HG02610 (cell line): ENCODE data around the gene SLC25A20.
A peak's percentile ranks its signal among the peaks of the same experiment; 100 is the strongest.

Source experiments
- ATAC-seq: cut with Tn5 transposase; IDR thresholded peaks from one replicate; pipeline ENCODE4 v1.9.1; 2021; ENCODE audit warnings: mild to moderate bottlenecking, moderate library complexity; ENCODE audit not compliant: unreplicated experiment

Gene SLC25A20

GRCh38 chr3:48899273-48899672 lies 591 bp upstream of the SLC25A20 start:
- ATAC-seq, result no peak

- ATAC-seq, result peak; percentile 6
Observed at GRCh38 chr3:48897460-48898376, 964 bp downstream of the SLC25A20 start.

DNA sequence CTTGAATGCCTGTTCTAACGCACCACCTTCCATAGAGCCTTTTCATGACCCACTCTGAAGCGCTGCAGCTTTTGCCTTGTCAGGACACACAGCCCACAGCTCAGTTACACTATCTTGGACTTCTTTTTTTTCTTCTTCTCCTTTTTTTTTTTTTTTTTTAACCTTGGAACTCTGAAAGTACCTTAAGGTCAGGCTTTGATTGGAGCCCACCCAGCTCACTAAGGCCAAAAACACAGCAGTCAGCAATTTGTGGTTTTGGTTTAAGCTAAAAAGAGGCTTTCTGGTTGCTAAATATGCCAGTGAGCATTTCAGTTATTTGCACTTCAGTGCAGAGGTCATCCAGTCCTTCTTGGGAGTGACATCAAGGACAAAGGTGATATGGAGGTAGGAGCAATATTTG lies 1.7 kb downstream of the SLC25A20 start:
- no peak for ATAC-seq

DNA sequence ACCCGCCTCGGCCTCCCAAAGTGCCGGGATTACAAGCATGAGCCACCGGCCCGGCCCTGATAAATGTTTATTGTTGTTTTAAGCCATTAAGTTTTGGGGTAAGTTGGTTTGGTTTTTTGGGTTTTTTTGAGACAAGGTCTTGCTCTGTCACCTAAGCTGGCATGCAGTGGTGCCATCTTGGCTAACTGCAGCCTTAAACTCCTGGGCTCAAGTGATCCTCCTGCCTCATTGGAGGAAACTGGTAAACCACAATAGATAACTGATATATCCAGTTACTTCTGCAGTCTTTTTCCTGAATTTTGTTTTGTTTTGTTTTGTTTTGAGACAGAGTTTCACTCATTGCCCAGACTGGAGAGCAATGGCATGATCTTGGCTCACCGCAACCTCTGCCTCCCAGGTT lies 4.2 kb downstream of the SLC25A20 start:
- no peak for ATAC-seq

- ATAC-seq, result no peak
Observed at GRCh38 chr3:48891606-48892005, 7.1 kb downstream of the SLC25A20 start.

DNA sequence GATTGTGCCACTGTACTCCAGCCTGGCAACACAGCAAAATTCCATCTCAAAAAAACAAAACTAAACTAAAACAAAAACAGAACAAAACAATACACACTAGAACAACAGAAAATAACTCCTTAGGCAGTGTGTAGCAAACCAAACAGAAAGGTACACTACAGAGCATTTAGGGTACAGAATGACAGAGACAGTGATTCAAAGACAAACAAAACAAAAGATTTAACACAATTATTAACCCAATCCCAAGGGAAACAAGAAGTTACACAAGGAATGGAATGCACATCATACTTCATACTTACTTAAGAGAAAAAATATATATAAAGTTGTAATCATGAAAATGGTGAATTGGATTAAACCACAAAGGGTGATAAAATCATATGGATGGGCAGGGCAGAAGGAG lies 12.9 kb downstream of the SLC25A20 start:
- ATAC-seq, result no peak

GRCh38 chr3:48881652-48882114 lies 17.0 kb downstream of the SLC25A20 start:
- ATAC-seq, result no peak

DNA sequence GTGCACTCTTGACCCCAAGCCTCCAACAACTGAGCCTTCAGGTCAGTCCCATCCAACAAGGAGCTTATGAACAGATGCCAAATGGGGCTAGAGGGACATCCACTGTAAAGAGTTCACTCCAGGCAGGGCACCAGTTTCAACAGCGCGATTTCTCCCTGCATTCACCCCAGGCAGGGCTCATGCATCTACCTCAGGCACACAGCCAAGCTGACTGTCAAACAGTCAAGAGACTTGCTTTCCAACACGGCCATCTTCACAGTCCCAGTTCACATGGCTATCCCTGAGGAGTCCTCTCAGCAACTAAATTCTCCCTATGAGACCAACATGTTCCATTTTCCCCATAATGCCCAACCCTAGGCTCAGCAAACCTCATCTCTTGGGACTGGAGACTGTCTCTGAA lies 17.7 kb downstream of the SLC25A20 start:
- ATAC-seq, result no peak

GRCh38 chr3:48879994-48880377 lies 18.7 kb downstream of the SLC25A20 start:
- ATAC-seq, result no peak

GRCh38 chr3:48879307-48879993 lies 19.2 kb downstream of the SLC25A20 start:
- no peak for ATAC-seq

- no peak for ATAC-seq
Observed at GRCh38 chr3:48877671-48878070, 21.0 kb downstream of the SLC25A20 start.

DNA sequence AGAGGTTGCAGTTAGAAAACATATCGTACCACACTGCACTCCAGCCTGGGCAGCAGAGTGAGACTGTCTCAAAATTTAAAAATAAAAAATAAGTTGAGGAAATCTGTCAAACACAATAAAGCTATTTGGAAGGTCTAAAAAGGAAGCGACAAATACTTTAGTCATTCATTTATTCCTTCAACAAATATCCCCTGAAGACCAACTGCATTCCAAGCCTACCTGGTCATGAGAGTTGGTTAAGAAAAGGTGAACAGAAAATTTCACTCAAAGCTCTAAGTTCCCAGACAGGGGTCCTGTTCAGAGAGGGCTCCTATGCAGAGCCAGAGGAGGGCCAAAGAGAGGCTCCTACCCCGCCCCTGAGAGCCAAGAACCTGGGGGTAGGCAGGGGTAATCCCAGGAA lies 35.6 kb downstream of the SLC25A20 start:
- no peak for ATAC-seq

DNA sequence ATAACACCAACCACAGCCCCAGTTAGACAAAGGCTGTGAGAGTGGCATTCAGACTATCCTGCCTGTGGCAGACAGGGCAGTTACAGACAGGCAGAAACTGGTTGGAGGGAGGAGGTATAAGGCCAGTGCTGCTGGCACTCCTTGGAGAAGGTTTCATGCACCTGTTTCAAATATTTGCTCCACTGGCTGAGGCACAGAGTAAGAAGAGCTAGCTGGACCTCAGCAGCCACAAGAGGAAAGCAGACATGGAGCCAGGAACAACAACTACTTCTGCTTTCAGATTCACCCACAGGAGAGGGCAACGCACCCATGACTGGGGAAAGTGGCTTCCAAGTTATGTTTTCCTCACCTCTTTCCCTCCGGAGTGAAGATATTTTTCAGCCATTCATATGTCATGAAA lies 39.5 kb downstream of the SLC25A20 start:
- no peak for ATAC-seq

- no peak for ATAC-seq
Observed at GRCh38 chr3:48858709-48859108, 40.0 kb downstream of the SLC25A20 start.

- no peak for ATAC-seq
Observed at GRCh38 chr3:48857641-48858040, 41.0 kb downstream of the SLC25A20 start.

GRCh38 chr3:48856469-48856868 lies 42.2 kb downstream of the SLC25A20 start:
- no peak for ATAC-seq

- ATAC-seq, result no peak
Observed at GRCh38 chr3:48855681-48856447, 42.8 kb downstream of the SLC25A20 start.

GRCh38 chr3:48852151-48852550 lies 46.5 kb downstream of the SLC25A20 start:
- ATAC-seq, result no peak

DNA sequence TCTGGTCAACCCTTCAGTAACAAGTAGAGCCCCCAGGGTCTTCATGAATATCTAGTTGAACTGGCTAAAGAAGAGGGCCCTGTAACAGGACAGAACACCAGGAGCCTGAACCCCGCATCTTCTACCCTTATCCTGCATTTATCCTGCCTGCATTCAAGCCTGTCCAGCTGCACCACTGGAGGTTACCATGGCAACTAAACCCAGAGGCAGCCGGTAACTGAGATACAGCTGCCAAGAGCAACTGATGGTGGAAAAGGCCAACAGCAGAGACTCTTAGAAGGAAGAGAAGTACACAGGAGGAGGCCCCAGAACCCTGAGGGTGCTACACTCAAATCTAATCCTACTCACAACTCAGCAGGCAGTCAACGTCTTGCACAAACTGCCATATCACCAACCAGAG lies 47.3 kb downstream of the SLC25A20 start:
- ATAC-seq, result no peak

DNA sequence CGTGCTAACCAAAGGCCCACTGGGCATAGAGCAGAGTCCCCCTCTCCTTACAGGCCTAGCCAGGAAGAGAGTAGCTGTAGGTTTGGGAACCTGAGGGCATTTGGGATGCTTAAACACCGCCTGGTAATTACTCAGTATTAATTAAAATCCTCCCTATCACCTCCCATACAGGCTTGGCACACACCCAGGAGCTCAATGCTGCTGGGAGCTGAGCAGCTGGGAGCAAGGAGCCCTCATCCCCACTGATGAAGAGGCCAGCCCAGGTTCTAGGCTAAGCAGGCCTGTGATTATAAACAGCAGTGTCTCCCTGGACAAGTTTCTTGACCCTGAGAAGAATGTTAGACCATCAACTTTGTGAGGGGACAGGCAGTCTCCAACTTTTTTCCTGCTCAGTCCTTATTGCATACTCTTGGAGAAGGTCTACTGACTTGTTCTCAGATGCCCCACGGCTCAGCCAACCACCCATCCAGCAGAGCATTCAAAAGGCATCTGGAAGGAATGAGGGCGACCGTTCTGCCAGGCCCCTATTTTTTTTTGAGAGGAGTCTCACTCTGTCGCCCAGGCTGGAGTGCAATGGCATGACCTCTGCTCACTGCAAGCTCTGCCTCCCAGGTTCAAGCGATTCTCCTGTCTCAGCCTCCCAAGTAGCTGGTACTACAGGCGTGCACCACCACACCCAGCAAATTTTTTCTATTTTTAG lies 49.7 kb downstream of the SLC25A20 start:
- no peak for ATAC-seq
